Hepatocyte (in vitro differentiated cells): ENCODE data around the gene ST3GAL2.

Source experiments
- CTCF ChIP-seq: fragments of 200-600 bp; sonication (generic); IDR thresholded peaks from 2 replicates; pipeline ENCODE4 v1.5.1; 2016; ENCODE audit warnings: antibody characterized with exemption, mild to moderate bottlenecking; ENCODE audit not compliant: poor library complexity
- EZH2phosphoT487 ChIP-seq: fragments of 200-600 bp; sonication (generic); IDR thresholded peaks from one replicate; pipeline ENCODE4 v1.6.1; 2018; ENCODE audit warnings: antibody characterized with exemption, mild to moderate bottlenecking, low read depth, moderate library complexity; ENCODE audit not compliant: unreplicated experiment, severe bottlenecking

DNA sequence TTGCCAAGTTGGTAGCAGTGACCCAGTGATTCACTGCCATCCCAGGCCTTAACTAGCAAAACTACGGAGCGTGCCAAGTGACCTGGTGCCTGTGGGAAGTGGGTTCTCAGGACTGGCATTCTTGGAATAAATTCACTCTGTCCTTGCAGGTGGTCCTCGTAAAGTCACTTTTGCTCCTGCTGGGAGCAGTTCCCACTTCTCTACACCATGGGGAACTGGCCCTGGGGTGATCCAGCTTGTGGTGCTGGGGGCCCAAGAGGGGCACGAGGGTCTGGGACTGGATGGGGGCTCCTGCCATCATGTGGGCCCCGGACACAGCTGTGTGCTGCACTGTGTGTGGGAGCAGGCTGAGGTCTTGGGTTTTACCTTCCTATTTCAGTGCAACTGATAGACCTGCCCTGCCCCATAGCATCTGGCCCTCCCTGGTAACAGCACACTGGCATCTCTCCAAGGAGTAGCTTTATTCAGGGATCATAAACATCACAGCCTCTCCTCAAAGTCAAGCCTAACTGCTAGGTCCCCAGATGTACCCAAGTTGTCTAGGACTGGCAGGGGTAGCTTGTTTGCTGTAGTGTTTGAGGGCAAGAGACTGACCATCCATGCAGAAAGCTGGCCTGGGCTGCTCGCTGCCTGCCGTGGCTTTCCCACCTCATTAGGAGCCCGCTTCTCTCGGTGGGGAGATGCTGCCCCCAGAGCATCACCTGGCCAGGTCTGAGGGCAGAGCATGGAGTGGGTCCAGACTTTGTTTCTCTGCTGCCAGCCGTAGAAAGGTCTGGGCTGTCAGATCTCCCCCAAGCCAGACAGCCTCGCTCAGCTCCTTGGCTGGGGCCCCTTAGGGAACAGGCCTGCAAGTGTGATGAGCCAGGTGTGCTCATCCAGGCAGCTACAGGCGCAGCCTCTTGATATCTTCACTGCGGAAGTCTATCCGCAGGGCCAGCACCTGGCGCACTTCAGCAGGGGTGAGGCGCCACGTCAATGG lies 41.5 kb upstream of the ST3GAL2 start:
- TF ChIP-seq CTCF (no peak), EZH2phosphoT487 (no peak)
